Panc1 (cell line): ENCODE measurements around the gene CYB5R3. TPM values are rescaled to one million over a fixed set of nuclear protein-coding genes. Genes with fewer than 3 reads are reported as not detected.

ENCODE experiments used
- ATAC-seq: fragments of 200-7000 bp; cut with Tn5 transposase; 2 replicates; pipeline ENCODE4 v1.9.1; 2020; ENCODE audit warnings: mild to moderate bottlenecking, moderate library complexity
- BruUV-seq: library from RNA; stranded (reverse); fragments of 400-500 nt; replicated peaks from 2 replicates; lab custom pipeline; 2021; lab: Mats Ljungman, UMichigan
- CTCF ChIA-PET: fragments of 300-600 bp; sonication (Branson Sonifier 250); formaldehyde crosslinking; loops from one replicate; lab custom pipeline; 2022; ENCODE audit warnings: antibody characterized with exemption; lab: Charles Lee
- POLR2A ChIA-PET: fragments of 300-600 bp; sonication (Branson Sonifier 250); formaldehyde crosslinking; loops from one replicate; lab custom pipeline; 2022; ENCODE audit warnings: antibody characterized with exemption; lab: Charles Lee
- DNase-seq: peaks from one replicate; pipeline ENCODE4 v3.0.0-alpha.2; 2010; ENCODE audit warnings: low read depth, low spot score
- H3K27ac ChIP-seq: 2 replicates; pipeline ENCODE4 v1.5.1; 2011; ENCODE audit warnings: mild to moderate bottlenecking, low read length, inconsistent platforms
- H3K27me3 ChIP-seq: fragments of 200-500 bp; sonication (Bioruptor generic); 2 replicates; pipeline ENCODE4 v1.6.0; 2014; ENCODE audit warnings: low read length, inconsistent platforms; ENCODE audit not compliant: control insufficient read depth, insufficient read depth
- H3K36me3 ChIP-seq: fragments of 200-500 bp; sonication (Bioruptor generic); 2 replicates; pipeline ENCODE4 v1.5.1; 2014; ENCODE audit warnings: inconsistent platforms, mild to moderate bottlenecking, low read length, moderate library complexity; ENCODE audit not compliant: control insufficient read depth, insufficient read depth
- H3K4me1 ChIP-seq: 2 replicates; pipeline ENCODE4 v1.5.1; 2011; ENCODE audit warnings: inconsistent platforms, mild to moderate bottlenecking, low read length, moderate library complexity; ENCODE audit not compliant: control insufficient read depth, insufficient read depth
- H3K4me3 ChIP-seq, 2 experiments: 2 replicates each; pipeline ENCODE4 v1.5.1; 2011 to 2012; ENCODE audit warnings: low read depth in 2 of 2, low read length in 2 of 2, mild to moderate bottlenecking in 2 of 2, inconsistent platforms in 1 of 2, moderate library complexity in 1 of 2
- H3K9me3 ChIP-seq: fragments of 200-500 bp; sonication (Bioruptor generic); 2 replicates; pipeline ENCODE4 v1.5.1; 2014; ENCODE audit warnings: low read depth, mild to moderate bottlenecking, inconsistent platforms, low read length, moderate library complexity; ENCODE audit not compliant: control insufficient read depth, insufficient read depth
- POLR2AphosphoS5 ChIP-seq: IDR thresholded peaks from 2 replicates; pipeline ENCODE4 v1.6.1; 2012; ENCODE audit warnings: mild to moderate bottlenecking, low read depth, low read length, moderate library complexity
- SIN3A ChIP-seq: IDR thresholded peaks from 2 replicates; pipeline ENCODE4 v1.6.1; 2012; ENCODE audit warnings: low read depth, mild to moderate bottlenecking, low read length, moderate library complexity, borderline replicate concordance; ENCODE audit not compliant: insufficient read depth
- TCF7L2 ChIP-seq: IDR thresholded peaks from 2 replicates; pipeline ENCODE4 v1.6.1; 2011; ENCODE audit warnings: mild to moderate bottlenecking, low read depth, low read length, inconsistent platforms
- in situ Hi-C: cut with HindIII; loops from 2 replicates; pipeline ENCODE4 v1.10.0; 2016; ENCODE audit warnings: low sequenced_read_pairs, low pct_unique_long_range_greater_than_20kb
- intact Hi-C: fragments of 100-400 bp; cut with micrococcal nuclease; formaldehyde crosslinking; loops from one replicate; pipeline ENCODE4 v1.10.0; 2022; ENCODE audit not compliant: unreplicated experiment
- total RNA-seq: library from RNA; stranded (reverse); gene quantifications from one replicate; pipeline ENCODE4 v1.2.1, GENCODE V29; 2021; ENCODE audit not compliant: unreplicated experiment
- TF ChIP-seq, protein P1 (sequence below): fragments of 450-650 bp; IDR thresholded peaks from 2 replicates; pipeline ENCODE4 v1.5.1; 2017; ENCODE audit warnings: mild to moderate bottlenecking
- TF ChIP-seq, protein P2 (sequence below), 2 experiments: IDR thresholded peaks; 2 replicates each; pipeline ENCODE4 v1.6.1; 2011 to 2012; ENCODE audit warnings: low read depth in 2 of 2, control low read depth in 1 of 2, low read length in 1 of 2, mild to moderate bottlenecking in 1 of 2, moderate library complexity in 1 of 2; ENCODE audit not compliant: insufficient read depth in 1 of 2

The CYB5R3 gene
- total RNA-seq, 1 experiment from 2014 or later = 102 TPM

DNA sequence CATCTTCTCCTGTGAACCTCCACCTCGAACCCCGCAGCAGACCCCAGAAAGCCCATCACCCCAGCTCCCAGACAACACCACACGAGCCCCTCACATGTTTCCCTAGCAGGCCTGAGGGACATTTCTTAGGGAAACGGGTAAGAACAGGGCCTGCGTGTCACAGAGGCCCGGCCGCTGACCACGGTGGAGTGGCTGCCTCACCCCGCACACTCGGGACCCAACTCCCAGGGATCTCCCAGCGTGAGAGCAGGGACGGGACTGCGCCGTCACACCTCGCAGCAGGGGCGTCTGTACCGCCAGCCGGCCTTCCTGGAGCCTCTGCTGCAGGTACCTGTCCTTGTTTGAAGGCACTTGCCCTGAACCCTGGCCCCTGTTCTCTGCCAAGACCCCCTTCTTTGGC is 19.0 kb downstream of the CYB5R3 start:
- DNase-seq = no peak
- no TSS peak for BruUV-seq
- intact Hi-C loops (no loop called here), in situ Hi-C loops (no loop called here)
- no peaks in the 10 kb centered on the region for H3K27me3 ChIP-seq
- no peak overlapping the region for H3K27ac ChIP-seq
- H3K4me3 ChIP-seq = no peak overlapping the region
- CTCF ChIA-PET = no interaction called here
- H3K9me3 ChIP-seq = no peaks in the 10 kb centered on the region
- H3K4me1 ChIP-seq = no peaks in the 10 kb centered on the region
- POLR2A ChIA-PET = no interaction called here
- H3K36me3 ChIP-seq = no peaks in the 10 kb centered on the region
- TF ChIP-seq, protein P1, sequence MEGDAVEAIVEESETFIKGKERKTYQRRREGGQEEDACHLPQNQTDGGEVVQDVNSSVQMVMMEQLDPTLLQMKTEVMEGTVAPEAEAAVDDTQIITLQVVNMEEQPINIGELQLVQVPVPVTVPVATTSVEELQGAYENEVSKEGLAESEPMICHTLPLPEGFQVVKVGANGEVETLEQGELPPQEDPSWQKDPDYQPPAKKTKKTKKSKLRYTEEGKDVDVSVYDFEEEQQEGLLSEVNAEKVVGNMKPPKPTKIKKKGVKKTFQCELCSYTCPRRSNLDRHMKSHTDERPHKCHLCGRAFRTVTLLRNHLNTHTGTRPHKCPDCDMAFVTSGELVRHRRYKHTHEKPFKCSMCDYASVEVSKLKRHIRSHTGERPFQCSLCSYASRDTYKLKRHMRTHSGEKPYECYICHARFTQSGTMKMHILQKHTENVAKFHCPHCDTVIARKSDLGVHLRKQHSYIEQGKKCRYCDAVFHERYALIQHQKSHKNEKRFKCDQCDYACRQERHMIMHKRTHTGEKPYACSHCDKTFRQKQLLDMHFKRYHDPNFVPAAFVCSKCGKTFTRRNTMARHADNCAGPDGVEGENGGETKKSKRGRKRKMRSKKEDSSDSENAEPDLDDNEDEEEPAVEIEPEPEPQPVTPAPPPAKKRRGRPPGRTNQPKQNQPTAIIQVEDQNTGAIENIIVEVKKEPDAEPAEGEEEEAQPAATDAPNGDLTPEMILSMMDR = no peak
- TF ChIP-seq SIN3A (no peak), POLR2AphosphoS5 (no peak), TCF7L2 (no peak)
- TF ChIP-seq, protein P2, sequence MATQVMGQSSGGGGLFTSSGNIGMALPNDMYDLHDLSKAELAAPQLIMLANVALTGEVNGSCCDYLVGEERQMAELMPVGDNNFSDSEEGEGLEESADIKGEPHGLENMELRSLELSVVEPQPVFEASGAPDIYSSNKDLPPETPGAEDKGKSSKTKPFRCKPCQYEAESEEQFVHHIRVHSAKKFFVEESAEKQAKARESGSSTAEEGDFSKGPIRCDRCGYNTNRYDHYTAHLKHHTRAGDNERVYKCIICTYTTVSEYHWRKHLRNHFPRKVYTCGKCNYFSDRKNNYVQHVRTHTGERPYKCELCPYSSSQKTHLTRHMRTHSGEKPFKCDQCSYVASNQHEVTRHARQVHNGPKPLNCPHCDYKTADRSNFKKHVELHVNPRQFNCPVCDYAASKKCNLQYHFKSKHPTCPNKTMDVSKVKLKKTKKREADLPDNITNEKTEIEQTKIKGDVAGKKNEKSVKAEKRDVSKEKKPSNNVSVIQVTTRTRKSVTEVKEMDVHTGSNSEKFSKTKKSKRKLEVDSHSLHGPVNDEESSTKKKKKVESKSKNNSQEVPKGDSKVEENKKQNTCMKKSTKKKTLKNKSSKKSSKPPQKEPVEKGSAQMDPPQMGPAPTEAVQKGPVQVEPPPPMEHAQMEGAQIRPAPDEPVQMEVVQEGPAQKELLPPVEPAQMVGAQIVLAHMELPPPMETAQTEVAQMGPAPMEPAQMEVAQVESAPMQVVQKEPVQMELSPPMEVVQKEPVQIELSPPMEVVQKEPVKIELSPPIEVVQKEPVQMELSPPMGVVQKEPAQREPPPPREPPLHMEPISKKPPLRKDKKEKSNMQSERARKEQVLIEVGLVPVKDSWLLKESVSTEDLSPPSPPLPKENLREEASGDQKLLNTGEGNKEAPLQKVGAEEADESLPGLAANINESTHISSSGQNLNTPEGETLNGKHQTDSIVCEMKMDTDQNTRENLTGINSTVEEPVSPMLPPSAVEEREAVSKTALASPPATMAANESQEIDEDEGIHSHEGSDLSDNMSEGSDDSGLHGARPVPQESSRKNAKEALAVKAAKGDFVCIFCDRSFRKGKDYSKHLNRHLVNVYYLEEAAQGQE (IDR thresholded peaks at IDR 0.05; ENCODE audit: insufficient read depth in 1 of 2, low read depth in 2 of 2, low read length in 1 of 2) = no peak
- ATAC-seq = no peak

DNA sequence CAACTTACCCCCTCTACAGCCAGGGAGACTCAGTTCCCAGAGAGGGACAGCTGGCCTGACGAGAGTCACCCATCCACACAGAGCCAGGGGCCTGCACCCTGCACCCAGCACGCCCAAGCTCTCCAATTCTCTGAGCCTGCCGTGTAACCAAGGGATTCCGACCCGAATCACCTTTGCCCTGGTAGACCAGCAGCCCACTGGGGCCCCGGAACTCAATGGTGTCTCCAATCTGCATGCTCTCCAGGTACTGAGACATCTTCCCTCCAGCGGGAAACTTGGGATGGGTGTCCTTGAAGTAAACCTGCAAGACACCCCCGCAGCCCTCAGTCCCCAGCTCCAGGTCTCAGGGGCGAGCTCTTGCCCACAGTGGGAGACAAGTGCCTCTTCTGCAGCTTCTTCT is 21.2 kb downstream of the CYB5R3 start:
- POLR2A ChIA-PET = no interaction called here
- Histone ChIP-seq H3K27me3 (no peaks in the 10 kb centered on the region), H3K4me1 (no peaks in the 10 kb centered on the region), H3K36me3 (no peaks in the 10 kb centered on the region), H3K27ac (no peak overlapping the region), H3K4me3 (no peak overlapping the region), H3K9me3 (no peaks in the 10 kb centered on the region)
- intact Hi-C loops (no loop called here), in situ Hi-C loops (no loop called here)
- no peak for DNase-seq
- CTCF ChIA-PET = no interaction called here
- TF ChIP-seq, protein P1 = no peak
- TF ChIP-seq SIN3A (no peak), POLR2AphosphoS5 (no peak), TCF7L2 (no peak)
- TF ChIP-seq, protein P2 (IDR thresholded peaks at IDR 0.05; ENCODE audit: insufficient read depth in 1 of 2, low read depth in 2 of 2, low read length in 1 of 2) = no peak
- ATAC-seq = no peak
- no TSS peak for BruUV-seq
